GM12875 (cell line): Measurements from ENCODE around the gene CHRNA5.
"Not testable (repeated sequence)": the region's sequence is repeated elsewhere in the genome, so short reads cannot be mapped to it uniquely, and the experiment has no call there.

Experiments
- H3K4me3 ChIP-seq: one replicate; pipeline ENCODE4 v1.5.1; 2011; ENCODE audit warnings: low read depth, low read length, control low read depth
- TF ChIP-seq, protein P1 (sequence below): IDR thresholded peaks from 2 replicates; pipeline ENCODE4 v1.5.1; 2011; ENCODE audit warnings: low read depth, mild to moderate bottlenecking, control low read depth, inconsistent platforms, low read length, moderate library complexity, borderline replicate concordance; ENCODE audit not compliant: insufficient read depth

CHRNA5 gene

DNA sequence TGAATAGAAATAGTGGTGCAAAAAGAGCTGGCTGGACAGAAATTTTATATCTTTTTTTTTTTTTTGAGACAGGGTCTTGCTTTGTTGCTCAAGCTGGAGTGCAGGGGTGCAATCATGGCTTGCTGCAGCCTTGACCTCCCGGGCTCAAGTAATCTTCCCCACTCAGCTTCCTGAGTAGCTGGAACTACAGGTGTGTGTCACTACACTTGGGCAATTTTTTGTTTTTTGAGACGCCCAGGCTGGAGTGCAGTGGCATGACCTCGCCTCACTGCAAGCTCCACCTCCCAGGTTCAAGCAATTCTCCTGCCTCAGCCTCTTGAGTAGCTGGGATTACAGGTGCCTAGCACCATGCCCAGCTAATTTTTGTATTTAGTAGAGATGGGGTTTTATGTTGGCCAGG is 33.0 kb downstream of the CHRNA5 start:
- H3K4me3 ChIP-seq, result no peak overlapping the region
- TF ChIP-seq, protein P1, sequence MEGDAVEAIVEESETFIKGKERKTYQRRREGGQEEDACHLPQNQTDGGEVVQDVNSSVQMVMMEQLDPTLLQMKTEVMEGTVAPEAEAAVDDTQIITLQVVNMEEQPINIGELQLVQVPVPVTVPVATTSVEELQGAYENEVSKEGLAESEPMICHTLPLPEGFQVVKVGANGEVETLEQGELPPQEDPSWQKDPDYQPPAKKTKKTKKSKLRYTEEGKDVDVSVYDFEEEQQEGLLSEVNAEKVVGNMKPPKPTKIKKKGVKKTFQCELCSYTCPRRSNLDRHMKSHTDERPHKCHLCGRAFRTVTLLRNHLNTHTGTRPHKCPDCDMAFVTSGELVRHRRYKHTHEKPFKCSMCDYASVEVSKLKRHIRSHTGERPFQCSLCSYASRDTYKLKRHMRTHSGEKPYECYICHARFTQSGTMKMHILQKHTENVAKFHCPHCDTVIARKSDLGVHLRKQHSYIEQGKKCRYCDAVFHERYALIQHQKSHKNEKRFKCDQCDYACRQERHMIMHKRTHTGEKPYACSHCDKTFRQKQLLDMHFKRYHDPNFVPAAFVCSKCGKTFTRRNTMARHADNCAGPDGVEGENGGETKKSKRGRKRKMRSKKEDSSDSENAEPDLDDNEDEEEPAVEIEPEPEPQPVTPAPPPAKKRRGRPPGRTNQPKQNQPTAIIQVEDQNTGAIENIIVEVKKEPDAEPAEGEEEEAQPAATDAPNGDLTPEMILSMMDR, result no peak

DNA sequence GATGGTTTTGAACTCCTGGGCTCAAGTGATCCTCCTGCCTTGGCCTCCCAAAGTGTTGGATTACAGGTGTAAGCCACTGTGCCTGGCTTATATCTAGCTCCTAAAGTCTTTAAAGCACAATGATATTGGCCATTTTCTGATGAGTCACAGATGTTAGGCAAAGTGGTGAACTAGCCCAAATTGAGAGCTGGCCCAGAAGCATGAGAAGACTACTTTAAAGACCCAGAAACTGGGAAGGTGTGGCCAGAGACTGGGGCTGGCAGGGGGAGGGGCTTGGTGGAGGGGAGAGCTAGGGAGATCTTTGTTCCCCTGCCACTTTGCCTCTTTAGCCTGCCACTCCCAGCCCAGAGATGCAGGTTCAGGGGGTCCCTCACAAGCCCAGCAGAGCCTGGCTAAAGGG is 33.9 kb downstream of the CHRNA5 start:
- no peak overlapping the region for H3K4me3 ChIP-seq
- TF ChIP-seq, protein P1, result no peak

DNA sequence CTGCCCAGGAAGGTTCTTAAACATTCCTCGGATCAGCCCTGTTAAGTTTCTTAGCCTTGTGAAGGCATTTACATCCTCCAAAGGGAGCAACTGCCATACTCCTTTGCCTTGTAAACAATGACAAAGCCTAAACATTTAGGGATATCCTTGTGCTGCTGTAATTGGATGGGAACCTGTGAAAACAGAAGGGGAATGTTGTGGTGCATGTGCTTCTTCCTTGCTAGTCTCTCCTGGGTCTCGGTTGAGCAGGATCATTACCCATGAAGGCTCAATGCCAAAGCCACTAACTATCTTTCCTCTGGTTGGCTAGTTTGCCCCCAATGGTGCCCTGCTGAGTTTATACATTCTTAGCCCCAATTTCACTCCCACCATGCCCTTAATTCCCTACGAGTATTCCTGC is 38.1 kb downstream of the CHRNA5 start:
- TF ChIP-seq, protein P1, result no peak
- H3K4me3 ChIP-seq, result no peak overlapping the region

DNA sequence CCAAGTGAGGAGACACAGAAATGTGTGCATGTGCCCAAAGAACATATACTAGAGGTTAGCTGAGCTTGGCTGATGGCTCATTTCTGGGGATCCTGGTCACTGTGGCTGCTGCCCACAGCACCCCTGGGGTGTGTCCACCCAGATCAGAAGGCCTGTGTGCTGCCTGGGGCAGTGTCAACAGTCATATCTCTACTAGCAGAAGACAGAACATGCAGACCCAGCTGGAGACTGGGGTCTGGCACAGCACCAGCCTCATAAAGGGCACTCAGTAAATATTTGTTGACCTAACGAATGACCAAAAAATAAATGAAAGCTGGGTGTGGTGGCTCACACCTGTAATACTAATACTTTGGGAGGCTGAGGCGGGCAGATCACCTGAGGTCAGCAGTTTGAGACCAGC is 39.1 kb downstream of the CHRNA5 start:
- TF ChIP-seq, protein P1, result no peak
- H3K4me3 ChIP-seq, result no peak overlapping the region

DNA sequence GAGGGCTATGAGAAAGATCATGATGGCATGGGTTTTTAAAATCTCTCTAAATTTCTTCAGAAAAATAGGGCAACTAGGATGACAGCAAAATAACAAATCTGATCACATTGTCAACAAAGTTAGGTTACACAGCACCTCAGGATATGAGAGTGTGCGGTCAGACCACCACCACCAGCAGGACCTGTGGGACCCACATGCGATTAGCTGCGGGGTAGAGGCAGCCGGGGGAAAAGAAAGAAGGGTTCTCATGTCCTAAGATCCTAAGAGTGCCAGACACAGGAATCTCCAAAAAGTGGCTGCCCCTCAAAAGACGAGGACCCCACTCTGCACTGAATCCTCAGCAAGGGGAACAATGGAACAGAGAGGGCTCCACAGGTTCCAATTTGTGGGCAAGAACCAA is 39.9 kb downstream of the CHRNA5 start:
- TF ChIP-seq, protein P1, result no peak

DNA sequence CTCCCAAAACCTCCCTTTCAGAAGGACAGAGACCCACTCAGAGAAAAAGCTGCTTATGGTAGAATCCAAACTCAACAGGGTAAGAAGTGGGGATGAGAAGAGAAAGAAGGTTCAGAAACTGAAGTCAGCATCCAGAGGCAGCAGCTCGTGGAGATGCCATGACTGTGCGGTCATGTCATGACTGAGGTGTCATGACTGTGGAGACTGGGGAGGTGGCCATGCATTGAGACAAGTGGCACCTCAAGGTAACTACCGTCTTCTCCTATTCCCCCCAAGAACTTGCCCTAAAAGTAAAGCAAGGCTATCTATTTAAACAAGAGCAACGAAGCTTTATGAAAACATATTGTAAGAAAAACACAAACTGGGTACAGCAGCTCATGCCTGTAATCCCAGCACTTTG is 40.4 kb downstream of the CHRNA5 start:
- H3K4me3 ChIP-seq, result no peak overlapping the region
- TF ChIP-seq, protein P1, result no peak

More for the DNA sequence above, 39.9 kb downstream of the CHRNA5 start:
- no peak overlapping the region for H3K4me3 ChIP-seq

DNA sequence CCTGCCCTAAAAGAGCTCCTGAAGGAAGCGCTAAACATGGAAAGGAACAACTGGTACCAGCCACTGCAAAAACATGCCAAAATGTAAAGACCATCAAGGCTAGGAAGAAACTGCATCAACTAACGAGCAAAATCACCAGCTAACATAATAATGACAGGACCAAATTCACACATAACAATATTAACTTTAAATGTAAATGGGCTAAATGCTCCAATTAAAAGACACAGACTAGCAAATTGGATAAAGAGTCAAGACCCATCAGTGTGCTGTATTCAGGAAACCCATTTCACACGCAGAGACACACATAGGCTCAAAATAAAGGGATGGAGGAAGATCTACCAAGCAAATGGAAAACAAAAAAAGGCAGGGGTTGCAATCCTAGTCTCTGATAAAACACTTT is 44.2 kb downstream of the CHRNA5 start:
- H3K4me3 ChIP-seq, result not testable (repeated sequence)

DNA sequence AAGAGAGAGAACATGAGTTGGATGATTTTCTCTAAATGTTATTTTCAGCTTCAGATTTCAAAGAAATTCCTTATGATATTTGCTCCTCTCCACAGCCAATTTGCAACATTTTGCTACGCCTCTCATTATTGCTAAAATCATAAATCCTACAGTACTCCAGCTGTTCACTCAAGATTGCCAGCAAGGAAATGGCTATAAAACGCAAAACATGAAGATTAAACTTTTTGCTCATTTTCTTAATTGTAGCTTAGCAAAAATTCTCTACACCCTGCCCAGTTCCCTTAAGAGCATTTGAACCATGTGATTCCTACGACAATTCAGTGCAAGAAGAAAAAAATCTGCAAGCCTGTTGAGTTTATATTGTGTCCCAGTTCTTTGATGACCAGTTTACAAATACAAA is 48.7 kb downstream of the CHRNA5 start:
- TF ChIP-seq, protein P1, result no peak
- no peak overlapping the region for H3K4me3 ChIP-seq
